GM12801 (cell line): Measurements from ENCODE around the gene RAB17.

ENCODE experiments used
- CTCF ChIP-seq: IDR thresholded peaks from one replicate; pipeline ENCODE4 v1.5.1; 2011; ENCODE audit warnings: control low read depth; ENCODE audit not compliant: insufficient read length; ENCODE audit errors: extremely low read depth

The RAB17 gene

GRCh38 chr2:237628247-237629187, 38.0 kb upstream of the RAB17 start:
- no peak for TF ChIP-seq CTCF

GRCh38 chr2:237627441-237628246, 37.1 kb upstream of the RAB17 start, which contains the start of gene LRRFIP1:
Gene LRRFIP1, plus strand, starts transcription at chr2:237627587. Its CDS starts 58 bp downstream, at chr2:237627645.
- TF ChIP-seq CTCF: no peak

GRCh38 chr2:237626813-237627440, 36.4 kb upstream of the RAB17 start:
- no peak for TF ChIP-seq CTCF

GRCh38 chr2:237625777-237626176, 35.2 kb upstream of the RAB17 start:
- TF ChIP-seq CTCF: no peak

GRCh38 chr2:237625216-237625705, 34.7 kb upstream of the RAB17 start:
- TF ChIP-seq CTCF: no peak

GRCh38 chr2:237624565-237624964, 34.0 kb upstream of the RAB17 start:
- TF ChIP-seq CTCF: no peak
